DOHH2 (cell line): ENCODE data around the gene HMMR.

Experiments used
- H3F3A ChIP-seq: fragments of 200-600 bp; sonication (generic), shearing (Covaris generic); 2 replicates; pipeline ENCODE4 v1.6.0; 2016; ENCODE audit warnings: antibody characterized with exemption, mild to moderate bottlenecking; ENCODE audit not compliant: control insufficient read depth, insufficient read depth
- H3K27ac ChIP-seq: fragments of 200-600 bp; sonication (generic); 2 replicates; pipeline ENCODE4 v1.5.1; 2014; ENCODE audit warnings: low read depth, mild to moderate bottlenecking, low read length, moderate library complexity
- H3K27me3 ChIP-seq: fragments of 200-600 bp; sonication (generic); 2 replicates; pipeline ENCODE4 v1.6.1; 2014; ENCODE audit warnings: mild to moderate bottlenecking, low read length, mixed read lengths; ENCODE audit not compliant: control insufficient read depth
- H3K36me3 ChIP-seq: fragments of 200-600 bp; sonication (generic); 2 replicates; pipeline ENCODE4 v1.6.1; 2014; ENCODE audit warnings: mild to moderate bottlenecking, low read length, moderate library complexity, mixed read lengths; ENCODE audit not compliant: control insufficient read depth
- H3K4me1 ChIP-seq: fragments of 200-600 bp; sonication (generic); 2 replicates; pipeline ENCODE4 v1.6.1; 2014; ENCODE audit warnings: mild to moderate bottlenecking, low read length, mixed read lengths; ENCODE audit not compliant: control insufficient read depth
- H3K4me2 ChIP-seq: fragments of 200-600 bp; sonication (generic); 2 replicates; pipeline ENCODE4 v1.6.0; 2014; ENCODE audit warnings: mild to moderate bottlenecking, low read length, moderate library complexity
- H3K4me3 ChIP-seq: fragments of 200-600 bp; sonication (generic); 2 replicates; pipeline ENCODE4 v1.5.1; 2014; ENCODE audit warnings: mild to moderate bottlenecking, low read length, mixed read lengths
- H3K79me2 ChIP-seq: fragments of 200-600 bp; sonication (generic); 2 replicates; pipeline ENCODE4 v1.6.1; 2014; ENCODE audit warnings: mild to moderate bottlenecking, low read length, mixed read lengths; ENCODE audit not compliant: control insufficient read depth
- H3K9me2 ChIP-seq: fragments of 200-600 bp; sonication (generic); replicated peaks from 2 replicates; pipeline ENCODE4 v1.6.1; 2014; ENCODE audit warnings: mild to moderate bottlenecking, low read length, mixed read lengths; ENCODE audit not compliant: control insufficient read depth
- H3K9me3 ChIP-seq: fragments of 200-600 bp; sonication (generic); 2 replicates; pipeline ENCODE4 v1.6.1; 2014; ENCODE audit warnings: antibody characterized with exemption, low read length, mixed read lengths; ENCODE audit not compliant: control insufficient read depth, insufficient read depth
- H4K20me1 ChIP-seq: fragments of 200-600 bp; sonication (generic); 2 replicates; pipeline ENCODE4 v1.6.0; 2014; ENCODE audit warnings: low read depth, mild to moderate bottlenecking, antibody characterized with exemption, low read length, moderate library complexity; ENCODE audit not compliant: control insufficient read depth, insufficient read depth
- CTCF ChIP-seq: fragments of 200-600 bp; sonication (generic); IDR thresholded peaks from one replicate; pipeline ENCODE4 v1.5.1; 2014; ENCODE audit warnings: antibody characterized with exemption, mild to moderate bottlenecking, low read depth, low read length; ENCODE audit not compliant: poor library complexity, severe bottlenecking
- EZH2phosphoT487 ChIP-seq: fragments of 200-600 bp; sonication (generic); IDR thresholded peaks from 2 replicates; pipeline ENCODE4 v1.6.1; 2017; ENCODE audit warnings: borderline replicate concordance, mild to moderate bottlenecking, antibody characterized with exemption, low read length, moderate library complexity, mixed read lengths

The HMMR gene

GRCh38 chr5:163432544-163432943, 27.9 kb upstream of the HMMR start:
- TF ChIP-seq EZH2phosphoT487 (no peak), CTCF (no peak)
- Histone ChIP-seq H3K27ac (no peak overlapping the region), H3F3A (no peaks in the 10 kb centered on the region), H3K36me3 (peaks cover under 1% of the 10 kb centered on the region; the same call in 1 of the 2 replicates), H3K4me3 (no peak overlapping the region), H3K9me2 (no peaks in the 10 kb centered on the region), H3K79me2 (peaks cover 8% of the 10 kb centered on the region), H3K27me3 (no peaks in the 10 kb centered on the region), H3K9me3 (no peaks in the 10 kb centered on the region), H3K4me2 (no peak overlapping the region), H3K4me1 (peaks cover 11% of the 10 kb centered on the region), H4K20me1 (no peaks in the 10 kb centered on the region)

- no peaks in the 10 kb centered on the region for H3K27me3 ChIP-seq
- peaks cover 4% of the 10 kb centered on the region for H4K20me1 ChIP-seq
- H3K4me2 ChIP-seq, result no peak overlapping the region
- TF ChIP-seq EZH2phosphoT487, result no peak
- no peak for TF ChIP-seq CTCF
- H3K9me2 ChIP-seq, result no peaks in the 10 kb centered on the region
- peaks cover 8% of the 10 kb centered on the region for H3K36me3 ChIP-seq
- no peak overlapping the region for H3K27ac ChIP-seq
- H3F3A ChIP-seq, result no peaks in the 10 kb centered on the region
- no peaks in the 10 kb centered on the region for H3K9me3 ChIP-seq
- peaks cover 15% of the 10 kb centered on the region for H3K79me2 ChIP-seq
- peaks cover 14% of the 10 kb centered on the region for H3K4me1 ChIP-seq
- H3K4me3 ChIP-seq, result no peak overlapping the region
Observed at GRCh38 chr5:163433271-163433670, 27.2 kb upstream of the HMMR start.

- Histone ChIP-seq H3K27me3 (no peaks in the 10 kb centered on the region), H3K79me2 (peaks cover 27% of the 10 kb centered on the region), H3K27ac (no peak overlapping the region), H3K36me3 (peaks cover 17% of the 10 kb centered on the region), H3K4me1 (peaks cover 26% of the 10 kb centered on the region), H4K20me1 (peaks cover 7% of the 10 kb centered on the region), H3F3A (no peaks in the 10 kb centered on the region), H3K9me3 (no peaks in the 10 kb centered on the region), H3K9me2 (no peaks in the 10 kb centered on the region), H3K4me3 (no peak overlapping the region), H3K4me2 (no peak overlapping the region)
- TF ChIP-seq CTCF (no peak), EZH2phosphoT487 (no peak)
Observed at GRCh38 chr5:163434401-163434866, 26.0 kb upstream of the HMMR start.
